Right atrium auricular region (tissue), 2 donors: ENCODE data around the gene HYLS1. TPM values are rescaled to one million over a fixed set of nuclear protein-coding genes. Genes with fewer than 3 reads are reported as not detected.

Experiments
- DNase-seq: peaks from one replicate; pipeline ENCODE4 v3.0.0-alpha.2; 2019; ENCODE audit warnings: low spot score
- H3K27ac ChIP-seq, 2 donors: fragments of 200-600 bp; sonication (generic); 1 replicate in 1 of 2; 2 replicates in 1 of 2; pipeline ENCODE4 v1.5.1; 2016 to 2019
- H3K27me3 ChIP-seq, 2 donors: fragments of 200-600 bp; sonication (generic); one replicate each; pipeline versions ENCODE4 v1.5.1 to v1.6.0; 2017 to 2019
- H3K36me3 ChIP-seq: fragments of 200-600 bp; sonication (generic); one replicate; pipeline ENCODE4 v1.5.1; 2016
- H3K4me1 ChIP-seq, 2 donors: fragments of 200-600 bp; sonication (generic); one replicate each; pipeline versions ENCODE4 v1.5.1 to v1.6.0; 2017 to 2019
- H3K4me3 ChIP-seq, 2 donors: fragments of 200-600 bp; sonication (generic); 1 replicate in 1 of 2; 2 replicates in 1 of 2; pipeline ENCODE4 v1.5.1; 2017 to 2019; ENCODE audit warnings: mild to moderate bottlenecking in 1 of 2, moderate library complexity in 1 of 2
- H3K9me3 ChIP-seq, 2 donors: fragments of 200-600 bp; sonication (generic); one replicate each; pipeline ENCODE4 v1.5.1; 2019
- CTCF ChIP-seq, 2 donors: fragments of 200-600 bp; sonication (generic); IDR thresholded peaks; one replicate each; pipeline ENCODE4 v1.5.1; 2019; ENCODE audit warnings: antibody characterized with exemption in 2 of 2
- total RNA-seq, 2 donors: library from RNA; depleted of rRNA; stranded (reverse); fragments of >200 nt; gene quantifications; one replicate each; pipeline ENCODE4 v1.1.0, GENCODE V29; 2016

HYLS1 gene
- total RNA-seq, 2 donors from 2014 or later: 3.5 to 3.7 TPM

GRCh38 chr11:125939081-125939521 is 51.6 kb downstream of the HYLS1 start:
- Histone ChIP-seq H3K4me1 (peaks cover 0 to 13% of the 10 kb centered on the region in 2 donors), H3K4me3 (no peak overlapping the region), H3K27ac (no peak overlapping the region), H3K27me3 (no peaks in the 10 kb centered on the region), H3K36me3 (no peaks in the 10 kb centered on the region), H3K9me3 (no peaks in the 10 kb centered on the region)
- no peak for TF ChIP-seq CTCF (IDR thresholded peaks at IDR 0.05)
- peak; percentile 57 for DNase-seq

- Histone ChIP-seq H3K4me3 (no peak overlapping the region), H3K36me3 (no peaks in the 10 kb centered on the region), H3K27me3 (no peaks in the 10 kb centered on the region), H3K27ac (no peak overlapping the region), H3K9me3 (no peaks in the 10 kb centered on the region), H3K4me1 (peaks cover 0 to 13% of the 10 kb centered on the region in 2 donors)
- DNase-seq: peak; percentile 46
- no peak for TF ChIP-seq CTCF (IDR thresholded peaks at IDR 0.05)
These were observed 52.7 kb downstream of the HYLS1 start for GRCh38 chr11:125940145-125940544.

- H3K27ac ChIP-seq: peak overlapping the region in 1 of 2 donors; percentile 5
These were observed 53.8 kb downstream of the HYLS1 start for GRCh38 chr11:125941267-125941618.

GRCh38 chr11:125941619-125942611 is 54.4 kb downstream of the HYLS1 start:
- Histone ChIP-seq H3K4me3 (no peak overlapping the region), H3K27me3 (no peaks in the 10 kb centered on the region), H3K4me1 (peaks cover 0 to 13% of the 10 kb centered on the region in 2 donors), H3K27ac (peak overlapping the region in 1 of 2 donors; percentile 5), H3K36me3 (no peaks in the 10 kb centered on the region), H3K9me3 (no peaks in the 10 kb centered on the region)
- DNase-seq: peak; percentile 68
- peak; percentile 45 to 75 for TF ChIP-seq CTCF (IDR thresholded peaks at IDR 0.05)

More at GRCh38 chr11:125941267-125941618, 53.8 kb downstream of the HYLS1 start:
- DNase-seq: peak; percentile 18
- no peak for TF ChIP-seq CTCF (IDR thresholded peaks at IDR 0.05)
- Histone ChIP-seq H3K27me3 (no peaks in the 10 kb centered on the region), H3K4me3 (no peak overlapping the region), H3K9me3 (no peaks in the 10 kb centered on the region), H3K4me1 (peaks cover 0 to 13% of the 10 kb centered on the region in 2 donors), H3K36me3 (no peaks in the 10 kb centered on the region)

- TF ChIP-seq CTCF (IDR thresholded peaks at IDR 0.05): no peak
These were observed 55.4 kb downstream of the HYLS1 start for GRCh38 chr11:125942771-125943428.

More at GRCh38 chr11:125942771-125943428, 55.4 kb downstream of the HYLS1 start:
- peaks cover 0 to 13% of the 10 kb centered on the region in 2 donors for H3K4me1 ChIP-seq
- DNase-seq: peak; percentile 44
- H3K36me3 ChIP-seq: no peaks in the 10 kb centered on the region
- no peaks in the 10 kb centered on the region for H3K27me3 ChIP-seq
- no peak overlapping the region for H3K27ac ChIP-seq
- H3K9me3 ChIP-seq: no peaks in the 10 kb centered on the region
- no peak overlapping the region for H3K4me3 ChIP-seq
